Measurements from ENCODE around the gene HNF1A.

The HNF1A gene

GRCh38 chr12:121048442-121048841 lies 70.1 kb downstream of the HNF1A start:
- no peak for DNase-seq (ENCODE audit: low read depth in 1 of 2, low spot score in 1 of 2)
- H3K27ac ChIP-seq (replicated peaks), result no peak overlapping the region
- no peak overlapping the region for H3K4me3 ChIP-seq (replicated peaks; ENCODE audit: insufficient read depth, low read length)
- no peak for TF ChIP-seq POLR2AphosphoS5 (IDR thresholded peaks at IDR 0.05; ENCODE audit: low read depth)
- no peak for TF ChIP-seq CTCF (IDR thresholded peaks at IDR 0.05; ENCODE audit: insufficient read depth, low read length)
- no peak for TF ChIP-seq SPI1 (IDR thresholded peaks at IDR 0.05; ENCODE audit: borderline replicate concordance, low read depth)
- TF ChIP-seq GABPA (IDR thresholded peaks at IDR 0.05; ENCODE audit: low read depth), result no peak
- no peak for TF ChIP-seq REST (IDR thresholded peaks at IDR 0.05; ENCODE audit: insufficient replicate concordance, low read depth)
- no peaks in the 10 kb centered on the region for H3K27me3 ChIP-seq (ENCODE audit: insufficient read depth, poor library complexity, severe bottlenecking)

- H3K27me3 ChIP-seq (ENCODE audit: insufficient read depth, poor library complexity, severe bottlenecking), result no peaks in the 10 kb centered on the region
- no peak overlapping the region for H3K27ac ChIP-seq (replicated peaks)
- DNase-seq (ENCODE audit: low read depth in 1 of 2, low spot score in 1 of 2), result no peak
- no peak overlapping the region for H3K4me3 ChIP-seq (replicated peaks; ENCODE audit: insufficient read depth, low read length)
- TF ChIP-seq POLR2AphosphoS5 (IDR thresholded peaks at IDR 0.05; ENCODE audit: low read depth) (no peak), SPI1 (IDR thresholded peaks at IDR 0.05; ENCODE audit: borderline replicate concordance, low read depth) (no peak), CTCF (IDR thresholded peaks at IDR 0.05; ENCODE audit: insufficient read depth, low read length) (no peak), REST (IDR thresholded peaks at IDR 0.05; ENCODE audit: insufficient replicate concordance, low read depth) (no peak)
Measured at GRCh38 chr12:121050725-121051124, 72.4 kb downstream of the HNF1A start.

Measured in HL-60 (cell line).